GM19328 (cell line): ENCODE results near the gene INPP1.
"Not testable (repeated sequence)": the region's sequence is repeated elsewhere in the genome, so short reads cannot be mapped to it uniquely, and the experiment has no call there.

Experiments used
- ATAC-seq: cut with Tn5 transposase; IDR thresholded peaks from one replicate; pipeline ENCODE4 v1.9.1; 2021; ENCODE audit warnings: mild to moderate bottlenecking, moderate library complexity; ENCODE audit not compliant: unreplicated experiment

INPP1 gene

DNA sequence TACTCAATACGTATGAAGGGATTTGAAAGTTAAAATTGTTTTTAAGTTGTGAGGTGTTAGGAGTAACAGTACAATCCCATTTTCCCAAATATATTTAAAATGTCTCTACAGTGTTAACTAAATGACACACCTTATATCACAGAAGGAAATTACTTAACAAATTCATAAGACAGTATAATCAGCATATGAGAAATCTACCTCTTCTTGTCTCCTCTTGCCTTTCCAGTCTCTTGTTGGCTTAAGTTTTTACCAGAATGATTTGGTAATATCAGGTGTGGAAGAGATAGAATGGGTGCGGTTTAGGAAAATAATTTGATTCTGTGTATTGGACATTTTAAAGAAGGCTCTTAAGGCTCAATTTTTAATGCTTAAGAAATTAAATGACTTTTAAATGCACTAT lies 9.5 kb upstream of the INPP1 start:
- no peak for ATAC-seq

DNA sequence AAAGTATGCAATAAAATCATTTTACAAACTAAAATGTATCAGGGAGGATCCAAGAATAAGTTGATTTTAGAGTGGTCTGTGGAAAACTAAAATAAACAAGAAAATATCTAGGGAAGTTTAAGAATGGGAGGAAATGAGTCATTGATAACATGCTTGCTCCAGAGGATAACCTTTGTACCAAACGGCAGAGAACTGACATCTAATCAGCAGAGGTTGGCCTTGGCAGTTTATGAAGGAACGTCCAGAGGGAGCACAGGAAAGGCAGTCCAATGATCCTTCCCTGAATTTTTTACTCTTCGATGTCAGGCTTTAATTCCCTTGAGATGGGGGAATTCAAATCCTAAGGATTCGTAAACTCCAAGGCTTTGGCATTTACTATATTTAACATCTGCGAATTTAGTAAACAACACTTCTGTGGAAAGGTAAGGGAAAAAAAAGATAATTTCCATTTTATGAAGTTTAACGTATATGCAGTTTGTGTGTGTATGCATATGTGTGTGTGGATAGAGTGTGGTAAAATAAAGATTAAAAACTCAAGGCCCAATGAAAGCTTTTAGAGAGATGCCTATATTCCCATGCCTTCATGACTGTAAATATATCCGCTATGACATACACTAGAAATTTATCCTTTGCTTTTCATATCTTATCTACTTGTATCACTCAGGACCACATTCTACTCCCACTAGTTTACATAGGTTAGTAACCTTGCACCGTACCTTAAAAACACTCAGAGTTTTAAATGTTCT lies 8.7 kb upstream of the INPP1 start:
- no peak for ATAC-seq

DNA sequence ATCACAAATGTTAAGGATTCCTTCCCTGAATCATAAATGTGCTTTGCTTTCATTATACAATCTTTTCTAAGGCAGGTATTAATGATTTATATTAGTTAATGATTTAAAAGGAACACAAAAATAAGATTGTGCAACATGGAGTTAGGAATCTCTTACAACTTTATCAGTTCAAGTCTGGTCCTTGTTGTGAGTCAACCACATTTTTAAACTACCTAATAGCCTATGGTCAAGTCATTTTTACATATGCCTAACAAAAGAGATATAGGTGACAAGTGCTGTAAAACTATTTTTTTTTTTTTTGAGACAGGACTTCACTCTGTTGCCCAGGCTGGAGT lies 8.2 kb upstream of the INPP1 start:
- ATAC-seq = no peak

DNA sequence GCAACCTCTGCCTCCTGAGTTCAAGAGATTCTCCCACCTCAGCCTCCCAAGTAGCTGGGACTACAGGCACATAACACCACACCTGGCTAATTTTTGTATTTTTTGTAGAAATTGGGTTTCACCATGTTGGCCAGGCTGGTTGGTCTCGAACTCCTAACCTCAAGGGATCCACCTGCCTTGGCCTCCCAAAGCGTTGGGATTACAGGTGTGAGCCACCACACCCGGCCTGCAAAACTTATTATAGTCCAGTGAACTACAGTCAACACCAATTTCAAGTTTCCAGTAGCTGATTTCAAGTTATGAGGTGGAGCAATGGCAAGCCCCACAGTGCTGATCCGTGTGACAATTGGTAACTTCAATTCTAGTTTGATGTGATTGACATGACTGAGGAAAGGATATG lies 7.8 kb upstream of the INPP1 start:
- ATAC-seq = not testable (repeated sequence)

DNA sequence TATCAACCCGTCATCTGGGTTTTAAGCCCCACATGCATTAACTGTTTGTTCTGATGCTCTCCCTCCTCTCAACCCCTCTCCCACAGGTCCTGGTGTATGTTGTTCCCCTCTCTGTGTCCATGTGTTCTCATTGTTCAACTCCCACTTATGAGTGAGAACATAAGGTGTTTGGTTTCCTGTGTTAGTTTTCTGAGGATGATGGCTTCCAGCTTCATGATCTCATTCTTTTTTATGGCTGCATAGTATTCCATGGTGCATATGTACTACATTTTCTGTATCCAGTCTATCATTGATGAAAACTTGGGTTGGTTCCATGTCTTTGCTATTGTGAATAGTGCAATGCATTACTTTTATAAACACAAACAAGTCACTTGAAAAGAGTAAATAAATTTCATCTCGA lies 7.0 kb upstream of the INPP1 start:
- ATAC-seq = no peak

DNA sequence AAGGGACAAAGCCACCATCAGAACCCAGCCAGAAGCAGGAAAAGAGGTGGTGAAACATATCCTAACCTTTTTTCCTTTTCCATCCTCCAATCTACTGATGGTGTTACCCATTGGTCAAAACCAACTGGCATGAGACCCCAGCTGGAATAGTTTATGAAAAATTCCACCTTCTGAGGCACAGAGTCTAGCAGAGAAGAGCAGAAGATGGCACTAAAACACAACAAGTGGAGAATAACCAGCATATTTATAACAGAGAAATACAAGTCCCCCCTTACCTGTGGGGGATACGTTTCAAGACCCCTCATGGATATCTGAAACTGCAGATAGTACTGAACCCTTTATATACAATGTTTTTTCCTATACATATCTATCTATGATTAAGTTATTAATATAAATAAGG lies 4.9 kb upstream of the INPP1 start:
- no peak for ATAC-seq

DNA sequence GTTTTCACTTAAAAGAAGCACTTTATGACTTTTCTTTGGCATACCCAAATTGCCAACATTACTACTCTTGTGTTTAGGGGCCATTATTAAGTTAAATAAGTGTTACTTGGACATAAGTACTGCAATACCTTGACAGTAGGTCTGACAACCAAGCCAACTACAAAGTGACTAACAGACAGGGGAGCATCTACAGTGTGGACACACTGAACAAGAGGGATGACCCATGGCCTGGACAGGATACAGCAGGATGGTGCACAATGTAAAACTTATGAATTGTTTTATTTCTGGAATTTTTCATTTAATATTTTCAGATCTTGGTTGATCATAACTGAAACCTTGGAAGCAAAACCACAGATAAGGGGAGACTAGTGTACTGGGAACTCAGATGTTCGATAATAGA lies 4.0 kb upstream of the INPP1 start:
- ATAC-seq = no peak

DNA sequence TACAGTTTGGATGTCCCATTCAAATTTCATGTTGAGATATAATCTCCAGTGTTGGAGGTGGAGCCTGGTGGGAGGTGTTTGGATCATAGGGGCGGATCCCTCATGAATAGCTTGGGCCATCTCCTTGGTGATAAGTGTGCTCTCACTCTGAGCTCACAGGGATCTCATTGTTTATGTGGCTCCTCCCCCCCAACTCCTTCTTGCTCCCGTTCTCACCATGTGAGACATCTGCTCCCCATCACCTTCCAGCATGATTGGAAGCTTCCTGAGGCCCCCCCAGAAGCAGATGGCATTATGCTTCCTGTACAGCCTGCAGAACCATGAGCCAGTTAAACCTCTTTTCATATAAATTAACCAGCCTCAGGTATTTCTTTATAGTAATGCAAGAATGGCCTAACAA lies 3.0 kb upstream of the INPP1 start:
- no peak for ATAC-seq

DNA sequence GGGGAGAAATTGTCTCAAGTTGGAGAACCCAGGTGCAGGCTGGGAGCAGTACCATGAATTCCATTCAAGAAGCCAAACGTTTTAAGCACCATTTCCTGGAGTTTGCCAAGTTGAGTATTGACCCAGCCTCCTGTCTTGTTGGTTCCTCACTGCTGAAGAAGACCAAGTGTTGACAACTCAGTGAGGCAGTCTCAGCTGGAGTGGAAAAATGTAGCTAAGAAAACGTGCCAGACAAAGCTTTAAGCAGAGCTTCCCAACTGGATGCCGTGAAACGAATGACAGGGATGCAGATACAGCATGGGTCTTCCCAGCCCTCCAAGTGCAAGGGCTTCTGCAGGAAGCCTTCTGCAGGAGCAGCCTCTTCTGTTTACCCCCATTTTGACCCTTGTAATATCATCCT lies 778 bp upstream of the INPP1 start:
- no peak for ATAC-seq

DNA sequence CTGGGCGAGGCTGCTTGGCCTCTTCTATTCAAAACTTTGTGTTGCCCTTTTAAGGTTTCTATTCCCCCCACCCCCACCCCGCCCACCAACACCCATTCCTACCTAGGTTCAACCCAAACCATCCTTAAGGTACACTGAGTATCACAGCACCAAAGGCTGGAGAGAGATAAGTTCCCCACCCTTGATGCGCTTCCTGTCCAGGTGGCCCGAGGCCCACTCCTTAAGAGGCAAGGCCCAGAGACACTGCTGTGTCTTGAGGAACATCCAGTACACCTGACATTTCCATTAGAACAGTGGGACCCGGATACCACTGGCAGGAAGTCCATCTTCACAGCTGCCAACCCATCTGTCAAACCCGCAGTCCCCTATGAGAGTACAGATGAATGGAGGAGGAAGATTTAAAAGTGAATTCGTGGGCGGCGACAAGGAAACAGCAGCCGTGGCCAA lies 277 bp upstream of the INPP1 start:
- no peak for ATAC-seq

DNA sequence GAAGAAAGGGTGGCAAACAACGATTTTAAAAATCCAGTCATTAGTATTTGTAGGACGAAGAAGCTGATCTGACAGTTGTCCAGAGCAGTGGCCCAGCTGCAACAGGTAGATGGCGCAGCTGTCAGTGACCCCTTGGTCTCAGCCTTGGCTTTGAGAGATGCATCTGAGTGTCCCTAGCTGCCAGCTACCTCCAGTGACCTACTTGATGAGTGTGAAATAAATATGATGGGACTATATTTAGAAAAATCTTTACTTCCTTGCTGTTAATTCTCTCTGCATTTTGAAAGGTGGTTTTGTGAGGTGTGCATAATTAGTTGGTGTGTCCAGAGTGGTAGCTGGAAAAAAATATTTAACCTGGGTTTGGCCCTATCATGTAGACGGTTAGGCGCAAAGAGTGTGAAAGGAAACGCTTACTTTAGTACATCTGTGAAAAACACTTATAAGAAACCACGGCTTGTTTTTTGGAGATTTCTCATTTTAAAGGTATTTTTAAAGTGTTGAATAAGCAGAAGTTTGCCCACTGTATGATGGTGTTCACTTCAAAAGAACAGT lies 963 bp downstream of the INPP1 start:
- ATAC-seq = peak; percentile 50

DNA sequence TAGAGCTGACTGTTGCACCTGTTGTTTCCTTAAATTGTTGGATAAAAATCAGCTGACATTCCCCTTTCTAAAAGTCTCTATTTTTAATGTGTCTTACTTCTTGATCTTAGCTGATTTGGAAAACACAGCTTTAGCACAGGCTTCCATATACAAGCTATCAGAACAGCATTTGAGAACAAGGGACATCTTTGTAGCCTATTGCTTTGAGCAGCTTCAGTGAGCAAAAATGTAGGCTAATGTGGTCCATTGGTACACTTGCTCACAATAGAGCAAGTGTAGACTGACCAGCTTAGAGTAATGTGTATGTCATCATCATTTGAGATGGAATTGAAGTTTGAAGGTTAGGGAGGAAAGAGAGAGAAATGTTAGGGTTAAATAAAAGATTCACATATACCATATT lies 7.0 kb downstream of the INPP1 start:
- ATAC-seq = no peak

DNA sequence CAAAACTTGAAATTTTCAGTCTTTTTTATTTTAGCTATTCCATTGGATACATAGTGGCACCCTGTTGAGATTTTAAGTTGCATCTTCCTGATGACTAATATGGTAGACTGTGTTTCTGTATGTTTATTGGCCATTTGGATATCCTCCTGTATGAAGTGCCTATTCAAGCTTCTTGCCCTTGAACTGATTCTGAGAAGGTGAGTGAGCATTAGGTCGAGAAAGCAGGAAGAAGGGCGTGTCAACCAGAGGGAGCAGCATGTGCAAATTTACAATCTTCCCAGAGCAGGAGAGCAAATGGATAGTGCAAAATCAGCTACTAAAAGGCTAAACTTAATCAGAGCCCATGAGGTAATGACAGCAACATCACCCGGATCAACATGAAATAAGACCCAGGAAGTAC lies 8.6 kb downstream of the INPP1 start:
- ATAC-seq = no peak

DNA sequence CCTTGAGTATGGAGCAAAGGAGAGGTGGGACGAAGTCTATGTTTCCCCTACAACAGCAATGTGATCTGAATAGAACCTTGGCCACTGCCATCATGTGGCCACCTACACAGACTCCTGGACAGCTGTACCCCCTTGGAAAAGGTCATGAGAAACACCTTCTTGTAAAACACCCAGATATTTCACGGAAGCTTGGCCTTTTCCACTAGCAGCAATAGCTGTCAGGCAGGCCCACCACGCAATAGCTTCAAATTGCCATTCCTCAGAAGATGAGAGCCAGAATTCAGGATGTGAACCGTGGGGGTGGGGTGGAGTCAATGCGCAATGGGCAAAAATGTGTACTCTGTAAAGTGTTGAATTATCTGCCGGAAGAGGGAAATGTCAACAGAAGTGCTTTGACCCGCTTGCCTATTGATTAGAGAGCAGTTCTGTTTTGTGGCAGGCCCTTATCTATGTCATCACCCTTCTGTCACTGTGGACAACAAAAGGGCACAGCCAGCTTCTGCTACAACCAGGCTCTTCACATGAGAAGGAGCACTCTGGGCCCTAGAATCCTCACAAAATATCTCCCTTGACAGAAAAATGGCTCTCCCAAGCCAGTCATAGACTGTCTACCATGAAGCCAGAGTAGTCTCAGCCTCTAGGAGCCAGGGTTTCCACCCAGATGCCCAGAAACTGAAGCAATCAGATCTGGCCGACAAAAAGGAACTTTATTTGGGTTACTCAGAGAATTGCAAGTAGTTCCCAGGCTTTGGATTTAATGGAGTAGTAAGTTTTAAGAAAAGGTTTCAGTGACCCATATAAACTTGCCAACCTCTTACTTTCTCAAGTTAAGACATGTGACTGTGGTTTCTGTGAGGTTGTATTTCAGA lies 9.5 kb downstream of the INPP1 start:
- ATAC-seq = no peak

DNA sequence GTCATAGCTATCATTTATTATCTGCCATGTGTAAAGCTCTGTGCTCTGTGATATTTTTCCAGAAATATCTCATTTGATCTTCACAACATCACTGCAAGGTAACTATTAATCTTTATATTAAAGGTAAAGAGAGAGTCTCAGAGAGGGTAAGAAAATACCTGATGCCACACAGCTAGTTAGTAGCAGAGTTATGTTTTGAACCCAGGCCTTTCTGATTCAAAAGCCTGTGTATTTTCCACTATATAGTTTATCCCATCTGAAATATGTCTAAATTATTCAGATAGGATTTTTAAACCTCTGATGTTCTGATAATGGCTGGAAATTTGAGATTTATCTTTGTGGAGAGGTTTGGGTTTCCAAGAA lies 10.1 kb downstream of the INPP1 start:
- no peak for ATAC-seq

DNA sequence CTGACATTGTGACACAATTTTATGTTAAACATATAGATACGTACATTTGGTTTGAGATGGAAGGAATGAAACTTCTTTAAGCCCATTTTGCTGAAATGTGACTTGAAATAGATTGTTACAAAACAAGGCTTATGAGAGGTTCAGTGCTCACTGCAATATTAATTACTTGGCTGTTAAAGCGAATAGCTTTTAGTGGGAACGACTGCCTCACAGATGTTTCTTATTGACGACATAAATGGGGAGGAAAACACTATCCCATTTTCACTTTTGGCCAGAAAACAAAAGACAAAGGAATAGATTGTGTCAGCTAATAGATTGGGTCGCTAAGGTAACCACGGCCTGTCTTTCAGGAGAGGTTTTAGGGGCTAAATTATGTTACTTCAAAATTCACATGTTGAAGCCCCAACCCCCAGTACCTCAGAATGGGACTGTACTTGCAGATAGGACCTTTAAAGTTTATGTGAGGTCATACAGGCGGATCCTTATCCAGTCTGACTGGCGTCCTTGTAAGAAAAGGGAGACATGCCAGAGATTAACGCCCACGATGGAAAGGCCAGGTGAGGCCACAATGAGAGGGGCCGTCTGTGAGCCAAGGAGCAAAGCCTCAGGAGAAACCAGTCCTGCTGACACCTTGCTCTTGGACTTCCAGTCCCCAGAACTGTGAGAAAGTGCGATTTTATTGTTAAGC lies 10.8 kb downstream of the INPP1 start:
- no peak for ATAC-seq

DNA sequence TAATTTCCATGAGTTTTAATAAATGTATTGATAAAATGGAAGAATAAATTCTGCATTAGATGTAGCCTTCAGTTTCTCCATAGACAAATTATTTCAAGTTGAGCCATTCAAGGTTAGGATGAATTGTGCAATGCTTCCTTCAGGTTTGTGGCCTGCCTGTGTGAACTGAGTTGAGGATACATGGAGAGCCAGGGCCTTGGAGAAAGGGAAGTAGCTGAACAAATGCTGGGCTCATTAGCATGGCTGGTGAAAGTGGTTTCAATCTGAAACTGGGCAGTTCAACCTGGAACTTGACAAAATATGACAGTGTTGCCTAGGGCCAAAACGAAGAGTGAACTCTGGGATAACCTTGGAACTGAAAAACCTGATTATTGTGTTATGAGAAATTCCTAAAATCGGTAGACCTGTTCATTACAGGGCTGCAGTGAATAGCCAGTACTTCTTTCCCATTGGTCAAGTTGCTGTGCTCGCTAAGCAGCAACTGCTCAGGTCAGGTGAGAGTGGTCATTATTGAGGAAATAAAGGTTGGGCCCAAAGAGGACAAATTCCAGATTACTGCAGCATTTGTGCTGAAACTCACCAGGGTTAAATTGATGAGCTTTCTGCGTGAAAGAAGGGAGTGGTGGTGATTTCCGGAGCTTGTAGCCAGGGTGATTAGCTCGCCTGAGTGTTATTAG lies 12.7 kb downstream of the INPP1 start:
- no peak for ATAC-seq

DNA sequence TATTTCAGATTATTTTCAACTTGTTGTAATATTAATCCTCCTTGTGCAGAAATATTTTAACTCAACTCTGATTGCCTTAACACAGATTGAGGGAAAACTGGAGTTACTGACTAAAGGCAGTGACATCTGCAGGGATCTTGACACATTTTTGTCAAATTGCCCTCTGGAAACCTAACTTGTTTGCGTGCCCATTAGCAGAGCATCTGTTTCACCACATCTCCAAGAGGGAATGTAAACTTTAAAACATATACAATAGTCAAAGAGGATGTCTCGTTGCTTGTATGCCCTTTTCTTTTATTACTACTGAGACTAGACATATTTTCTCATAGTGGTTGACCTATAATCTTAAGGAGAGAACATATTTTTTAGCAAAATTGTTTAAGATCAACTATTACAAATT lies 14.2 kb downstream of the INPP1 start:
- ATAC-seq = no peak

DNA sequence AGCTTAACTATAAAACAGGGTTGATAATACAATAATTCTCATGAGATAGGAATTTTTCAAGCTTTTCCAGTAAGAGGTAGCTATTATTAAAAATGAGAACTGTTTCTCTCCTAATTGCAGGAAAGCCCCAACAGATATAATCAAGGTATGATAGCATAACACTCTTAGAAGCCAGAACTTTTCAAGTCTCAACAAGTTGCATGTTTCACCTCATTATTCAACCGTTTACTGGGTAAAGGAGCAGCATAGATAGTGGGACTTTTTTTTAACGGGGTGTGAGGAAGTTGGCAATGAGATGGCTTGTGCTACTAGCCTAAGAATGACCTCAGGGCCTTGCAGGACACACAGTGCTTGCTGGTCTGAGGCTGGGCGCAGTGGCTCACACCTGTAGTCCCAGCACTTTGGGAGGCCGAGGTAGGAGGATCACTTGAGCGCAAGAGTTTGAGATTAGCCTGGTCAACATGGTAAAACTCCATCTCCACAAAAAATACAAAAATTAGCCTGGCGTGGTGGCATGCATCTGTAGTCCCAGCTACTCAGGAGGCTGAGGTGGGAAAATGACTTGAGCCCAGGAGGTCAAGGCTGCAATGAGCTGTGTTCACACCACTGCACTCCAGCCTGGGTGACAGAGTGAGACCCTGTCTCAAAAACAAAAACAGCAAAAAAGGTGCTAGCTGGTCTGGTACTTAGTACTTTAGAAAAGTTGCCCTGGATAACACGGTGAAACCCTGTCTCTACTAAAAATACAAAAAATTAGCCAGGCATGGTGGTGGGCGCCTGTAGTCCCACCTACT lies 15.5 kb downstream of the INPP1 start:
- not testable (repeated sequence) for ATAC-seq

DNA sequence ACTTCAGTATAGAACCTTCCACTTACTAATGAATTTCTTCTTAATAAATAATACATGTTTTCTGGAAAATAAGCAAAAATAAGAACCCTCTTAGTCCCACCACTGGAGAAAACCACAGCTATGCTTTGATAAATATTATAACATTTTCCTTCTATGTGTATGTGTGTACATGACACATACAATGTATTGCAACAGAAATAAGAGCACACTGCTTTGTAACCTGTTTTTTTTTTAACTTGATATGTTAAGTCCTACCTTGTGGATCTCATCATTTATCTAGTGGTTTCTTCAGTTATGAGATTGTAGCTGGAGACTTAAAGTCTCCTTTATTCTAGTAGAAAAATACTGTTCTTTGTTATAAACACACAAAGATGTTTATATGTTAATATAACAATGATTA lies 17.2 kb downstream of the INPP1 start:
- no peak for ATAC-seq
